Measurements from ENCODE around the gene ANAPC13. TPM values are rescaled to one million over a fixed set of nuclear protein-coding genes. Genes with fewer than 3 reads are reported as not detected.

The ANAPC13 gene
- total and polyA plus RNA-seq, 9 donors = 23.4 to 104 (median 44.0) TPM

GRCh38 chr3:134483195-134483900 lies 2.4 kb downstream of the ANAPC13 start:
- H3K27ac ChIP-seq = no peak overlapping the region
- no peak overlapping the region for H3K4me3 ChIP-seq
- H3K36me3 ChIP-seq = no peaks in the 10 kb centered on the region
- no peak for DNase-seq
- WGBS, 3 donors = 76 to 83% (median 82%) methylated on average over 7 of the region's 7 CpGs
- intact Hi-C loops (cut with DNase I) = no loop called here
- peaks cover 5% of the 10 kb centered on the region for H3K4me1 ChIP-seq (ENCODE audit: insufficient read depth)
- no peaks in the 10 kb centered on the region for H3K9me3 ChIP-seq
- no peaks in the 10 kb centered on the region for H3K27me3 ChIP-seq
- TF ChIP-seq, protein P1, sequence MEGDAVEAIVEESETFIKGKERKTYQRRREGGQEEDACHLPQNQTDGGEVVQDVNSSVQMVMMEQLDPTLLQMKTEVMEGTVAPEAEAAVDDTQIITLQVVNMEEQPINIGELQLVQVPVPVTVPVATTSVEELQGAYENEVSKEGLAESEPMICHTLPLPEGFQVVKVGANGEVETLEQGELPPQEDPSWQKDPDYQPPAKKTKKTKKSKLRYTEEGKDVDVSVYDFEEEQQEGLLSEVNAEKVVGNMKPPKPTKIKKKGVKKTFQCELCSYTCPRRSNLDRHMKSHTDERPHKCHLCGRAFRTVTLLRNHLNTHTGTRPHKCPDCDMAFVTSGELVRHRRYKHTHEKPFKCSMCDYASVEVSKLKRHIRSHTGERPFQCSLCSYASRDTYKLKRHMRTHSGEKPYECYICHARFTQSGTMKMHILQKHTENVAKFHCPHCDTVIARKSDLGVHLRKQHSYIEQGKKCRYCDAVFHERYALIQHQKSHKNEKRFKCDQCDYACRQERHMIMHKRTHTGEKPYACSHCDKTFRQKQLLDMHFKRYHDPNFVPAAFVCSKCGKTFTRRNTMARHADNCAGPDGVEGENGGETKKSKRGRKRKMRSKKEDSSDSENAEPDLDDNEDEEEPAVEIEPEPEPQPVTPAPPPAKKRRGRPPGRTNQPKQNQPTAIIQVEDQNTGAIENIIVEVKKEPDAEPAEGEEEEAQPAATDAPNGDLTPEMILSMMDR (IDR thresholded peaks at IDR 0.05) = no peak
- TF ChIP-seq EP300 (IDR thresholded peaks at IDR 0.05) (no peak), POLR2A (IDR thresholded peaks at IDR 0.05) (no peak)

DNA sequence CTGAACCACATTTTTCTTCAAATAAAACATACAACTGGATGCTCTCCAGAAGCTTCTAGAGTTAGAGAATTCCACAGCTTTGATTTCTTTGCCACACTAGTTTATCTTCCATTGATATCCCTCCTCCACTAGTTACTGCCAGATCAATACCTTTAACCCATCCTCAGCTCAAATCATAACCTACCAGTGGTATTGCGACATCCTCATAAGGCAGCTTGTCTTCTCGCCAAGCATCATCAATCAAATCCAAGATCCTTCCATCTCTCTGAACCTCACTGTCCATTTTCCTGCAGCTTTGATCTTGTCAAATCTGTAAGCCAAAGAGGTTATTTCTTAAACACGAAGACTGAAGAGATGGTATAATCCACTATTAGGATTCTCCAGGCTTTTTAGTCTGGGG lies 3.2 kb downstream of the ANAPC13 start:
- H3K27ac ChIP-seq = no peak overlapping the region
- 93 to 96% (median 94%) methylated on average over 3 of the region's 3 CpGs for WGBS, 3 donors
- intact Hi-C loops (cut with DNase I) = no loop called here

DNA sequence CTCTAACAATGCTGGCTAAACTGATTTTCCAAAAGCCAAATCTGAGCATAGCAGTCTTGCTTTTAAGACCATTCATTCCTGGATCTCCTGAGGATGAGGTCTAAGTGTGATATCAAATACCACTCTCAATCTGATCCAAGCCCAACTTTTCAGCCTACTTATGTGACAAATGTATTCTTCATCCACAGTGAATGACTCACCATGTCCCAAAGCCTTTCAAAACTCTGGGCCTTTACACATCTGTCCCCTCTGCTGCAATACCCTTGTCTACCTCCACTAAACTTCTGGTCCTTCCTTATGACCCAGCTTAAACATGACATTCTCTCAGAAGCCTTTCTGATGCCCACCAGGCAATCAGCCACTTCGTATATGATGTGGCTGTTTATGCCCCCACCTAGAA lies 4.6 kb downstream of the ANAPC13 start:
- H3K36me3 ChIP-seq = no peaks in the 10 kb centered on the region
- 65 to 83% (median 79%) methylated on average over 1 of the region's 1 CpG for WGBS, 3 donors
- intact Hi-C loops (cut with DNase I) = no loop called here
- no peak overlapping the region for H3K4me3 ChIP-seq
- H3K4me1 ChIP-seq (ENCODE audit: insufficient read depth) = peaks cover 5% of the 10 kb centered on the region
- no peak for DNase-seq
- no peaks in the 10 kb centered on the region for H3K9me3 ChIP-seq
- no peak overlapping the region for H3K27ac ChIP-seq
- no peaks in the 10 kb centered on the region for H3K27me3 ChIP-seq
- TF ChIP-seq EP300 (IDR thresholded peaks at IDR 0.05) (no peak), POLR2A (IDR thresholded peaks at IDR 0.05) (no peak)
- TF ChIP-seq, protein P1 (IDR thresholded peaks at IDR 0.05) = no peak

More for the DNA sequence above, 3.2 kb downstream of the ANAPC13 start:
- no peak for DNase-seq
- Histone ChIP-seq H3K9me3 (no peaks in the 10 kb centered on the region), H3K4me3 (no peak overlapping the region), H3K36me3 (no peaks in the 10 kb centered on the region), H3K4me1 (ENCODE audit: insufficient read depth) (peaks cover 5% of the 10 kb centered on the region), H3K27me3 (no peaks in the 10 kb centered on the region)
- TF ChIP-seq, protein P1 (IDR thresholded peaks at IDR 0.05) = no peak
- TF ChIP-seq EP300 (IDR thresholded peaks at IDR 0.05) (no peak), POLR2A (IDR thresholded peaks at IDR 0.05) (no peak)

GRCh38 chr3:134480546-134480945 lies 5.2 kb downstream of the ANAPC13 start:
- WGBS, 3 donors = 91 to 96% (median 94%) methylated on average over 3 of the region's 3 CpGs
- no peak overlapping the region for H3K27ac ChIP-seq
- TF ChIP-seq, protein P1 (IDR thresholded peaks at IDR 0.05) = no peak
- TF ChIP-seq POLR2A (IDR thresholded peaks at IDR 0.05) = no peak
- H3K4me1 ChIP-seq (ENCODE audit: insufficient read depth) = peaks cover 5% of the 10 kb centered on the region
- no peak overlapping the region for H3K4me3 ChIP-seq
- H3K36me3 ChIP-seq = no peaks in the 10 kb centered on the region
- H3K9me3 ChIP-seq = no peaks in the 10 kb centered on the region
- H3K27me3 ChIP-seq = no peaks in the 10 kb centered on the region
- intact Hi-C loops (cut with DNase I) = no loop called here
- no peak for DNase-seq

All from ovary (tissue), 9 donors.